ENCODE results near the gene BAIAP2L1. TPM values are rescaled to one million over a fixed set of nuclear protein-coding genes. Genes with fewer than 3 reads are reported as not detected.

BAIAP2L1 gene
- total RNA-seq, 1 donor from 2014 or later = 5.1 TPM

- no peak for ATAC-seq
- no peak for DNase-seq (ENCODE audit: low spot score)
- intact Hi-C loops (cut with DNase I) = no loop called here
Measured at GRCh38 chr7:98303906-98304305, 97.0 kb downstream of the BAIAP2L1 start.

- intact Hi-C loops (cut with DNase I) = no loop called here
- no peak for ATAC-seq
- DNase-seq (ENCODE audit: low spot score) = no peak
Measured at GRCh38 chr7:98303176-98303865, 97.6 kb downstream of the BAIAP2L1 start.

- intact Hi-C loops (cut with DNase I) = no loop called here
- DNase-seq (ENCODE audit: low spot score) (no peak), ATAC-seq (no peak)
Measured at GRCh38 chr7:98301693-98302470, 99.0 kb downstream of the BAIAP2L1 start.

GRCh38 chr7:98300595-98301372 lies 100.1 kb downstream of the BAIAP2L1 start:
- intact Hi-C loops (cut with DNase I) = no loop called here
- ATAC-seq = no peak
- no peak for DNase-seq (ENCODE audit: low spot score)

- intact Hi-C loops (cut with DNase I) = no loop called here
- no peak for DNase-seq (ENCODE audit: low spot score)
- ATAC-seq = no peak
Measured at GRCh38 chr7:98297626-98298286, 103.1 kb downstream of the BAIAP2L1 start.

GRCh38 chr7:98296833-98297232 lies 104.1 kb downstream of the BAIAP2L1 start:
- intact Hi-C loops (cut with DNase I) = no loop called here
- no peak for DNase-seq (ENCODE audit: low spot score)
- ATAC-seq = no peak

- DNase-seq (ENCODE audit: low spot score) (no peak), ATAC-seq (no peak)
- intact Hi-C loops (cut with DNase I) = no loop called here
Measured at GRCh38 chr7:98295467-98296192, 105.3 kb downstream of the BAIAP2L1 start.

- intact Hi-C loops (cut with DNase I) = no loop called here
- peak; percentile 47 for ATAC-seq
- no peak for DNase-seq (ENCODE audit: low spot score)
Measured at GRCh38 chr7:98294798-98295382, 106.0 kb downstream of the BAIAP2L1 start.

- DNase-seq (ENCODE audit: low spot score) (no peak), ATAC-seq (no peak)
- intact Hi-C loops (cut with DNase I) = no loop called here
Measured at GRCh38 chr7:98294326-98294725, 106.6 kb downstream of the BAIAP2L1 start.

GRCh38 chr7:98293746-98294145 lies 107.1 kb downstream of the BAIAP2L1 start:
- DNase-seq (ENCODE audit: low spot score) (no peak), ATAC-seq (no peak)
- intact Hi-C loops (cut with DNase I) = no loop called here

- ATAC-seq (no peak), DNase-seq (ENCODE audit: low spot score) (no peak)
- intact Hi-C loops (cut with DNase I) = no loop called here
Measured at GRCh38 chr7:98293265-98293664, 107.6 kb downstream of the BAIAP2L1 start.

- no peak for ATAC-seq
- intact Hi-C loops (cut with DNase I) = no loop called here
- DNase-seq (ENCODE audit: low spot score) = no peak
Measured at GRCh38 chr7:98291717-98292116, 109.2 kb downstream of the BAIAP2L1 start.

- intact Hi-C loops (cut with DNase I) = no loop called here
- DNase-seq (ENCODE audit: low spot score) = no peak
Measured at GRCh38 chr7:98289333-98289875, 111.5 kb downstream of the BAIAP2L1 start.

GRCh38 chr7:98288064-98288823 lies 112.6 kb downstream of the BAIAP2L1 start:
- intact Hi-C loops (cut with DNase I) = no loop called here
- ATAC-seq = no peak
- DNase-seq (ENCODE audit: low spot score) = no peak

More at GRCh38 chr7:98289333-98289875, 111.5 kb downstream of the BAIAP2L1 start:
- no peak for ATAC-seq

- no peak for ATAC-seq
- intact Hi-C loops (cut with DNase I) = no loop called here
- DNase-seq (ENCODE audit: low spot score) = no peak
Measured at GRCh38 chr7:98287486-98287959, 113.4 kb downstream of the BAIAP2L1 start.

GRCh38 chr7:98286701-98287485 lies 114.0 kb downstream of the BAIAP2L1 start:
- ATAC-seq (no peak), DNase-seq (ENCODE audit: low spot score) (no peak)
- intact Hi-C loops (cut with DNase I) = no loop called here
